HepG2 (cell line): ENCODE data around the gene DNAJC12. TPM values are rescaled to one million over a fixed set of nuclear protein-coding genes. Genes with fewer than 3 reads are reported as not detected.

Source experiments
- GATAD1 ChIP-seq: IDR thresholded peaks from 2 replicates; pipeline ENCODE4 v1.6.1; 2016; ENCODE audit warnings: missing genetic modification reagents, missing compliant biosample characterization
- PHF21A ChIP-seq: sonication (generic); formaldehyde crosslinking; IDR thresholded peaks from 2 replicates; pipeline ENCODE4 v1.5.0; 2020; ENCODE audit warnings: mild to moderate bottlenecking, missing genetic modification reagents
- PITX1 ChIP-seq: sonication (generic); formaldehyde crosslinking; IDR thresholded peaks from 2 replicates; pipeline ENCODE4 v1.5.1; 2020; ENCODE audit warnings: mild to moderate bottlenecking, missing genetic modification reagents
- THYN1 ChIP-seq: sonication (generic); formaldehyde crosslinking; IDR thresholded peaks from 2 replicates; pipeline ENCODE4 v1.8.1; 2023; ENCODE audit warnings: low read depth, mild to moderate bottlenecking, moderate library complexity, missing genetic modification reagents, borderline replicate concordance
- ZBTB21 ChIP-seq: sonication (generic); formaldehyde crosslinking; IDR thresholded peaks from 2 replicates; pipeline ENCODE4 v1.4.0; 2020; ENCODE audit warnings: missing genetic modification reagents
- ZFP36 ChIP-seq: fragments of 150-350 bp; IDR thresholded peaks from 2 replicates; pipeline ENCODE4 v1.6.1; 2018; ENCODE audit warnings: borderline replicate concordance, low read length, low read depth; ENCODE audit not compliant: partially characterized antibody
- ZNF333 ChIP-seq: sonication (generic); formaldehyde crosslinking; IDR thresholded peaks from 2 replicates; pipeline ENCODE4 v1.4.0; 2020; ENCODE audit warnings: mild to moderate bottlenecking, missing genetic modification reagents, borderline replicate concordance
- ZSCAN25 ChIP-seq: sonication (generic); formaldehyde crosslinking; IDR thresholded peaks from 2 replicates; pipeline ENCODE4 v1.8.0; 2022; ENCODE audit warnings: mild to moderate bottlenecking, missing genetic modification reagents
- polyA plus RNA-seq, 8 experiments: library from polyadenylated mRNA; depleted of rRNA in 3 of 8; stranded (reverse) in 7 of 8; unstranded in 1 of 8; fragments of >200 nt; fragmentation: Illumina TruSeq in 4 of 8; extraction: Trizol in 4 of 8; gene quantifications; 2 replicates each; pipeline versions ENCODE4 v1.2.1 to v1.2.3, GENCODE V29; 2011 to 2016; ENCODE audit warnings: low read depth in 4 of 8, missing spikeins in 1 of 8, mixed read lengths in 1 of 8; ENCODE audit not compliant: insufficient read depth in 1 of 8
- total RNA-seq, 5 experiments: library from RNA; depleted of rRNA; stranded (reverse); fragments of >200 nt; fragmentation: Illumina TruSeq; extraction: Trizol; gene quantifications; 2 replicates each; pipeline ENCODE4 v1.2.3, GENCODE V29; 2016; ENCODE audit warnings: low read depth in 1 of 5
- TF ChIP-seq, protein P1 (sequence below): sonication (generic); formaldehyde crosslinking; IDR thresholded peaks from 2 replicates; pipeline ENCODE4 v1.8.0; 2022; ENCODE audit warnings: missing genetic modification reagents, mild to moderate bottlenecking, borderline replicate concordance
- TF ChIP-seq, protein P2 (sequence below): sonication (generic); formaldehyde crosslinking; IDR thresholded peaks from 2 replicates; pipeline ENCODE4 v1.4.0; 2020; ENCODE audit warnings: missing genetic modification reagents

Gene DNAJC12
- total and polyA plus RNA-seq, 2 of the 13 experiments (the other 11 are each of a cell fraction or from before 2014, with no cell fraction given) = 11.6 to 43.9 TPM

DNA sequence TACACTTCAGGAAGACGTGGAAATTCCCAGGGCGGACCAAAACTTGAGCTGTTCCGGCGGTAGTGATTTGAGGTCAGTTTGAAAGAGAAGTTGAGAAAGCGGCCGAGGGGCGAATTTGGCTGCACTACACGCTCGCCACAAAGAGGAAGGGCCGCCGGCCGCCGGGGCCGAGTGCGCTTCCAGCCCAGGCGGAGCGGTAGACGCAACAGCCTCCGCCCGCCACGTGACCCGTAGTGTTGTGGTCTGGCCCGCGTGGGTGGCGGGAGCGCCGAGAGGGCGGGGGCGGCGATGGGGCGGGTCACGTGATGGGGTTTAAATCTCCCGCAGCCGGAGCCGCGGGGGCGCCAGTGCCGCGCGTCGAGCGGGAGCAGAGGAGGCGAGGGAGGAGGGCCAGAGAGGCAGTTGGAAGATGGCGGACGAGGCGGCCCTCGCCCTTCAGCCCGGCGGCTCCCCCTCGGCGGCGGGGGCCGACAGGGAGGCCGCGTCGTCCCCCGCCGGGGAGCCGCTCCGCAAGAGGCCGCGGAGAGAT is 46.4 kb upstream of the DNAJC12 start, which contains the start of gene SIRT1 (continued):
- TF ChIP-seq PITX1 (CRISPR knock-in tag) = peak; percentile 75
- TF ChIP-seq ZFP36 = no peak
- peak; percentile 70; the same call in 1 of the 2 replicates for TF ChIP-seq PHF21A (CRISPR knock-in tag)
- TF ChIP-seq GATAD1 (CRISPR knock-in tag) = peak; percentile 80
- TF ChIP-seq, protein P1, sequence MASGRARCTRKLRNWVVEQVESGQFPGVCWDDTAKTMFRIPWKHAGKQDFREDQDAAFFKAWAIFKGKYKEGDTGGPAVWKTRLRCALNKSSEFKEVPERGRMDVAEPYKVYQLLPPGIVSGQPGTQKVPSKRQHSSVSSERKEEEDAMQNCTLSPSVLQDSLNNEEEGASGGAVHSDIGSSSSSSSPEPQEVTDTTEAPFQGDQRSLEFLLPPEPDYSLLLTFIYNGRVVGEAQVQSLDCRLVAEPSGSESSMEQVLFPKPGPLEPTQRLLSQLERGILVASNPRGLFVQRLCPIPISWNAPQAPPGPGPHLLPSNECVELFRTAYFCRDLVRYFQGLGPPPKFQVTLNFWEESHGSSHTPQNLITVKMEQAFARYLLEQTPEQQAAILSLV (CRISPR knock-in tag) = peak; percentile 71; the same call in 1 of the 2 replicates
- no peak for TF ChIP-seq THYN1 (CRISPR knock-in tag)
- peak; percentile 55; the same call in 1 of the 2 replicates for TF ChIP-seq ZNF333 (CRISPR knock-in tag)
- TF ChIP-seq ZSCAN25 (CRISPR knock-in tag) = no peak; the same call in 1 of the 2 replicates
- peak; percentile 23; the same call in 1 of the 2 replicates for TF ChIP-seq ZBTB21
- TF ChIP-seq, protein P2, sequence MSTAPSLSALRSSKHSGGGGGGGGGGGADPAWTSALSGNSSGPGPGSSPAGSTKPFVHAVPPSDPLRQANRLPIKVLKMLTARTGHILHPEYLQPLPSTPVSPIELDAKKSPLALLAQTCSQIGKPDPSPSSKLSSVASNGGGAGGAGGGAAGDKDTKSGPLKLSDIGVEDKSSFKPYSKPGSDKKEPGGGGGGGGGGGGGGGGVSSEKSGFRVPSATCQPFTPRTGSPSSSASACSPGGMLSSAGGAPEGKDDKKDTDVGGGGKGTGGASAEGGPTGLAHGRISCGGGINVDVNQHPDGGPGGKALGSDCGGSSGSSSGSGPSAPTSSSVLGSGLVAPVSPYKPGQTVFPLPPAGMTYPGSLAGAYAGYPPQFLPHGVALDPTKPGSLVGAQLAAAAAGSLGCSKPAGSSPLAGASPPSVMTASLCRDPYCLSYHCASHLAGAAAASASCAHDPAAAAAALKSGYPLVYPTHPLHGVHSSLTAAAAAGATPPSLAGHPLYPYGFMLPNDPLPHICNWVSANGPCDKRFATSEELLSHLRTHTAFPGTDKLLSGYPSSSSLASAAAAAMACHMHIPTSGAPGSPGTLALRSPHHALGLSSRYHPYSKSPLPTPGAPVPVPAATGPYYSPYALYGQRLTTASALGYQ (CRISPR knock-in tag) = peak; percentile 71; the same call in 1 of the 2 replicates
